Mucosa of descending colon (tissue), 3 donors: ENCODE results near the gene TNK1. TPM values are rescaled to one million over a fixed set of nuclear protein-coding genes. Genes with fewer than 3 reads are reported as not detected.
A peak's percentile ranks its signal among the peaks of the same experiment; 100 is the strongest.

ENCODE experiments used
- ATAC-seq: fragments of 200-7000 bp; cut with Tn5 transposase; one replicate; pipeline ENCODE4 v1.9.1; 2020; ENCODE audit warnings: mild to moderate bottlenecking, moderate library complexity
- DNase-seq, 3 donors: peaks; one replicate each; pipeline ENCODE4 v3.0.0-alpha.2; 2020
- H3K36me3 ChIP-seq: fragments of 200-600 bp; one replicate; pipeline ENCODE4 v1.8.0; 2021; ENCODE audit warnings: low read depth, mild to moderate bottlenecking
- H3K4me1 ChIP-seq: fragments of 200-600 bp; one replicate; pipeline ENCODE4 v1.8.0; 2021; ENCODE audit warnings: low read depth, mild to moderate bottlenecking
- H3K4me3 ChIP-seq: fragments of 200-600 bp; one replicate; pipeline ENCODE4 v1.8.0; 2021; ENCODE audit warnings: mild to moderate bottlenecking
- H3K9me3 ChIP-seq: fragments of 200-600 bp; one replicate; pipeline ENCODE4 v1.8.0; 2021; ENCODE audit warnings: mild to moderate bottlenecking
- intact Hi-C, 2 donors: fragments of 100-400 bp; cut with DNase I in 1 of 2; cut with micrococcal nuclease in 1 of 2; formaldehyde crosslinking; loops; one replicate each; pipeline versions ENCODE4 v1.11.0 to v1.11.1; 2022; cut with DNase I, micrococcal nuclease
- total RNA-seq, 3 donors: library from RNA; stranded (reverse); fragmentation: NEBNext Ultra II Directional in 2 of 3; extraction: Animal tissue kit (Norgen Biotek cat#: 25700) in 2 of 3; gene quantifications; one replicate each; pipeline versions ENCODE4 v1.2.1 to v1.2.4, GENCODE V29; 2021 to 2023
- TF ChIP-seq, protein P1 (sequence below): fragments of 200-600 bp; IDR thresholded peaks from one replicate; pipeline ENCODE4 v1.8.0; 2022; ENCODE audit warnings: antibody characterized with exemption, mild to moderate bottlenecking
- donor health status: DM: no; HTN: no; CAD: no; lungs with moderate emphysema.
- donor health status: DM: no; HTN: no; CAD: no.
- donor health status: DM: no; HTN: yes; CAD: no.

TNK1 gene
- total RNA-seq, 3 donors from 2014 or later, result 16.4 to 29.5 (median 20.7) TPM

DNA sequence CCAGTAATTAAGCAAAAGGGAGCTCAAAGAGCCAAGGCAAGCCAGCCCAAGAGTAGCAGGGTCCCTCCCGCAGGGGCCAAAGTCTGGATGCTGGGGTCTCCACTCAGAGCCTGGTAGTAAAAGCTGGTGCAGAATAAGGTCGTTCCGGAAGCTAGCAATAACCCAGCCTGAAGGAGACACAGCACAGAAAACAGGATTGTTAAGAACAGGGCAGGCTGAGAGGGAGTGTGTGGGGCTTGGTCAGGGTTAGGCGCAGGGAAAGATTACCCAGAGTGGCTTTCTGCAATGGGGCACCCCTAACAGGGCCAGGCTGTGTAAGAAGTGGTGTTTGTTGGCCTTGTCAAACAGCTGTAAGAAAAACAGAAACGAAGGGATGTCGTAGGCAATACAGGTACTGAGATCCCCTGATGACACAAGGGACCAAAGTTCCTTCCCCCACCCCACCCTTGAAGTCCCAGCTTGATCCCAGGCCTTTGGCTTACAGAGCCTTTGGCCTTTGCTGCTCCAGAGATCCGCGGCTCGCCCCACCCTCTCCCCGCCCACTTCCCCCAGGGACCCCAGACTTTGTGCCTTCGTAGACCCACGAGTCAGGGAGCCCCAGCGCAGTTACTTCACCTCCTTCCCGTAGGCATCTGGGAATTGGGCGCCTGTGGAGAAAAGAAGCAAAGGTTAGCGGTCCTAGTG is 22.3 kb downstream of the TNK1 start:
- H3K4me1 ChIP-seq, result peaks cover 19% of the 10 kb centered on the region
- ATAC-seq (peak; percentile 54), DNase-seq (peak; percentile 72 to 82 (median 80))
- intact Hi-C loops, result no loop called here
- TF ChIP-seq, protein P1, sequence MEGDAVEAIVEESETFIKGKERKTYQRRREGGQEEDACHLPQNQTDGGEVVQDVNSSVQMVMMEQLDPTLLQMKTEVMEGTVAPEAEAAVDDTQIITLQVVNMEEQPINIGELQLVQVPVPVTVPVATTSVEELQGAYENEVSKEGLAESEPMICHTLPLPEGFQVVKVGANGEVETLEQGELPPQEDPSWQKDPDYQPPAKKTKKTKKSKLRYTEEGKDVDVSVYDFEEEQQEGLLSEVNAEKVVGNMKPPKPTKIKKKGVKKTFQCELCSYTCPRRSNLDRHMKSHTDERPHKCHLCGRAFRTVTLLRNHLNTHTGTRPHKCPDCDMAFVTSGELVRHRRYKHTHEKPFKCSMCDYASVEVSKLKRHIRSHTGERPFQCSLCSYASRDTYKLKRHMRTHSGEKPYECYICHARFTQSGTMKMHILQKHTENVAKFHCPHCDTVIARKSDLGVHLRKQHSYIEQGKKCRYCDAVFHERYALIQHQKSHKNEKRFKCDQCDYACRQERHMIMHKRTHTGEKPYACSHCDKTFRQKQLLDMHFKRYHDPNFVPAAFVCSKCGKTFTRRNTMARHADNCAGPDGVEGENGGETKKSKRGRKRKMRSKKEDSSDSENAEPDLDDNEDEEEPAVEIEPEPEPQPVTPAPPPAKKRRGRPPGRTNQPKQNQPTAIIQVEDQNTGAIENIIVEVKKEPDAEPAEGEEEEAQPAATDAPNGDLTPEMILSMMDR, result no peak
- H3K4me3 ChIP-seq, result peak overlapping the region; percentile 16
- no peaks in the 10 kb centered on the region for H3K9me3 ChIP-seq
- no peaks in the 10 kb centered on the region for H3K36me3 ChIP-seq

DNA sequence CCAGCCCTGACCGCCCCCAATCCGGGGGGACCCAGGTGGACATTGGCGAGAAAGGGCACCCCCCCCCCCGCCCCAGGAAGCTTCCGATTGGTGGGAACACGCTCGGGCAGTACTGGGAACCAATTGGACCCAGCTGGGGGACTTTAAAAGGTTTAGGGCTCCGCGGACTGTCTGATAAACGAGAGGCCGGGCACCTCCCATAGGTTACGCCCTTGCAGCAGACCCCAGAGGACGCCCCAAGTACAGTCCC is 22.8 kb downstream of the TNK1 start:
- intact Hi-C loops, result no loop called here
- TF ChIP-seq, protein P1, result no peak
- H3K9me3 ChIP-seq, result no peaks in the 10 kb centered on the region
- ATAC-seq (peak; percentile 42), DNase-seq (no peak)
- peaks cover 20% of the 10 kb centered on the region for H3K4me1 ChIP-seq
- peak overlapping the region; percentile 16 for H3K4me3 ChIP-seq
- no peaks in the 10 kb centered on the region for H3K36me3 ChIP-seq

DNA sequence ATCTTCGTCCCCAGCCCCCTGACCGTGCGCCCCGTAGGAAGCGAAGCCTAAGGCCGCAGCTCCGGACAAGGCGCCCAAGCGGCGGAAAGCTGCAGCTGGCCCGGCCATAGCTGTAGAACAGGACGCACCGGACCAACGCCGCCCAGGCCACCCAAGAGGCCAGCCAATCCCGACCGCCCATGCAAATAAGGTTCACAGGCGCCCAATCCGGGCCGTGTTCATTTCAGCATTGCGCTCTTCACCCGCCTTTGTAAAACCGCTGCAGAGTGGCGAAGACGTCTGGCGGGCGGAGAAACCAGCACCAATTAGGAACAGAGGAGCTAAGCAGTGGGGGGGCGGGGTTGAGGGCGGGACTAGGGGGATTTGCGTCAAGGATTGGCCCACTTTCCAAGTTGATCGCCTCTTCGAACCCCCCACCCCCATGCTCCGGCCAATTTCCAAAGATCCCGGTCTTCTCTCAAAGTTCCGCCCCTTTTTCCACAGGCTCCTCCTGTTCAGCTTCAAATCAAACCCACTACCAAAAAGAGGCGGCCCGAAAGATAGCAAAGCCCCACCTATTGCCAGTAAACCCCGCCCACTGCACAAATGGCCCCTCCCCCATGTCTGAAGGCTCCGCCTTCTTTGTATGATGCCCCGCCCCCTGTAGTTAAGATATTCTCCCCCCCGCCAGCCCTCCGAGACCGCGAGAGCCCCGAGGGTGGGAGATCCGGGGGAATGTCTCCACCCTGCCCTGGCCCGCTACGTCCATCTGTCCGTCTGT is 23.3 kb downstream of the TNK1 start, which contains the start of gene TMEM256:
TSS of gene TMEM256 (minus strand) at position 121 of the 760 bp plus-strand sequence. CDS start at position 108, 13 bp downstream.
- no peaks in the 10 kb centered on the region for H3K9me3 ChIP-seq
- ATAC-seq, result peak; percentile 90
- intact Hi-C loops, result no loop called here
- peaks cover 20% of the 10 kb centered on the region for H3K4me1 ChIP-seq
- no peaks in the 10 kb centered on the region for H3K36me3 ChIP-seq
- peak; percentile 97 to 99 (median 98) for DNase-seq
- peak within 1 kb of the TSS; percentile 22 for H3K4me3 ChIP-seq
- TF ChIP-seq, protein P1, result no peak

DNA sequence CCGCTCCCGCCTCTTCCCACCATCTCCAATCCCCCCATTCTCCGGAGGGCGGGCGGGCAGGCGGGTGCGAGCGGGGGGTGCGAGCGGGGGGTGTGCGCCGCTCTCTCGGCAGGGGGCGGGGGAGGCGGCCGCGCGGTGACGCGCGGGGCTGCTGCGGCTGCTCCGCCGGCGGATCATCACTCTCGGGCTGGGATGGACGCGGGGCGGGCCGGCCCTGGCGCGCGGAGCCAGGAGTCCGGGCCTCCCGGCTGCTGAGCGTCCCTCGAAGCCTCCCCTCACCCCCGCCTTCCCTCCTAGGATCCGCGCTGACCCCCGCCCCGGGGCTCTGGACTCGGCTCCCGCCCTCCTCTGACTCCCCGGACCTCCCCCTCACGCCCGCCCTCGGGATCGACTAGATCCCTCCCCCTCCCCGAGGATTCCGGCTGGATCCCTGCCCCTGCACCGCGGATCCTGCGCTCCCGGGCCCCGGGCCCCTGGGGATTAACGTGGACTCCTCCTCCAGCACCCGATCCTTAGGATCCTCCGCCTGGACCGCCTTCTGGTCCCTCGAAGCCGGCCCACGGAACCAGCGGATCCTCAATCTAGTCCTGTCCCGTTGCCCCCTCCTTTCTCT is 24.0 kb downstream of the TNK1 start:
- intact Hi-C loops, result no loop called here
- Histone ChIP-seq H3K9me3 (no peaks in the 10 kb centered on the region), H3K4me1 (peaks cover 20% of the 10 kb centered on the region), H3K4me3 (peak overlapping the region; percentile 22), H3K36me3 (no peaks in the 10 kb centered on the region)
- ATAC-seq (peak; percentile 38), DNase-seq (peak in 2 of 3 donors; percentile 70 to 77)
- TF ChIP-seq, protein P1, result no peak

DNA sequence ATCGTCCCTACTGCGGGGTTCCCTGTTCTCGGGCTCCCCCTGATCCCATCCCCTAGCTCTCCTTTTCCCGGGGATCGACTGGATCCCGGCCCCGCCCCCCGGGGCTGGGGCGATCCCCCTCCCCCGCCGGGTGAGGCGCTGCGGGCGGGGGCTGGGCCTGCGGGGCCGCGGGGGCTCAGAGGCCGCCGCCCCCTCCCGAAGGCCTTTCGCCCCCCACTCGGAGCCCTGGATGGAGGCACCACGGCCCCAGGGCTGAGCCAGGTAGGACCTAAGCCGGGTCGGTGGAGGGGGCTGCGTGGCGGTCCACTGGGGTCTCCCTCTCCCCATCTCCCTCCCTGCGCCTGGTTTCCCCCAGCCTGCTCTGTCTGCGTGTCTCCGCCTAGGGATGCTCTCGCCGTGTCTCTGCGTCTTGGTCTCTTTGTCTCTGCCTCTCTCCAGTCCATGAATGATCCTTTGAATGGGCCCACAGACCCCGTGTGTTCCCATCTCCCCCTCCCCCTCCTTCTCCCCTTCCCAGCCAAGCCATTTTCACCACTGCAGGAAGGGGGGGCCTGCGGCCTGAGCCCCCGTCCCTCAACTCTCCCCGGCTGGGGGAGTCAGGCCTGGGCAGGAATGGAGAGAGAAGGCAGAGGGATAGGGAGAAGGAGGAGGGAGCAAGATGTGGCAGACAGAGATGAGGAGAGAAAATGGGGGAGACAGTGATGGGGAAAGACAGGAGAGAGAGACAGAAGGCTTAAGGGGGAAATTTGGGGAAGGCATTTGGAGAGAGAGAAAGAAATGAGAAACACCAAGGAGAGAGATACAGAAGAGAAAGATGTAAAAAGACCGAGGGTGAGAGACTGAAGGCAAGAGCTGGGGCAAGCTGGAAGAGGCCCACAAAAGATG is 24.7 kb downstream of the TNK1 start:
- H3K36me3 ChIP-seq, result no peaks in the 10 kb centered on the region
- no peaks in the 10 kb centered on the region for H3K9me3 ChIP-seq
- peak in 1 of 3 donors; percentile 51 for DNase-seq
- intact Hi-C loops, result no loop called here
- TF ChIP-seq, protein P1, result no peak
- H3K4me3 ChIP-seq, result no peak overlapping the region
- peaks cover 20% of the 10 kb centered on the region for H3K4me1 ChIP-seq
- no peak for ATAC-seq
